Measurements from ENCODE around the gene LAIR1.

- TF ChIP-seq EZH2 (IDR thresholded peaks at IDR 0.05; ENCODE audit: borderline replicate concordance, low read length) (no peak), CTCF (IDR thresholded peaks at IDR 0.05; ENCODE audit: low read length) (no peak)
Observed at GRCh38 chr19:54388802-54389139, 24.0 kb upstream of the LAIR1 start.
